KMS-11 (cell line): ENCODE data around the gene FRY.

ENCODE experiments used
- H2AFZ ChIP-seq: fragments of 200-600 bp; sonication (generic); 2 replicates; pipeline ENCODE4 v1.6.1; 2016; ENCODE audit warnings: antibody characterized with exemption, mixed run types, low read depth
- H3K27ac ChIP-seq: fragments of 200-600 bp; sonication (generic); 2 replicates; pipeline ENCODE4 v1.6.1; 2016; ENCODE audit warnings: mild to moderate bottlenecking, mixed run types
- H3K27me3 ChIP-seq: fragments of 200-600 bp; sonication (generic); 2 replicates; pipeline ENCODE4 v1.6.1; 2017; ENCODE audit warnings: mild to moderate bottlenecking, low read depth, mixed run types, moderate library complexity; ENCODE audit not compliant: insufficient read depth
- H3K36me3 ChIP-seq: fragments of 200-600 bp; sonication (generic); 2 replicates; pipeline ENCODE4 v1.6.1; 2017; ENCODE audit warnings: mild to moderate bottlenecking, mixed run types; ENCODE audit not compliant: insufficient read depth
- H3K4me1 ChIP-seq: fragments of 200-600 bp; sonication (generic); 2 replicates; pipeline ENCODE4 v1.6.1; 2016; ENCODE audit warnings: mild to moderate bottlenecking, low read depth, mixed run types; ENCODE audit not compliant: poor library complexity, severe bottlenecking
- H3K4me2 ChIP-seq: fragments of 200-600 bp; sonication (generic); 2 replicates; pipeline ENCODE4 v1.7.0; 2016; ENCODE audit warnings: mild to moderate bottlenecking, mixed run types
- H3K4me3 ChIP-seq: fragments of 200-600 bp; sonication (generic); IDR thresholded peaks from 2 replicates; pipeline ENCODE4 v1.6.1; 2017; ENCODE audit warnings: low read depth, low read length, mixed read lengths; ENCODE audit not compliant: insufficient read depth
- H3K79me2 ChIP-seq: fragments of 200-600 bp; sonication (generic); 2 replicates; pipeline ENCODE4 v1.6.1; 2016; ENCODE audit warnings: low read depth, mixed run types; ENCODE audit not compliant: insufficient read depth
- H3K9ac ChIP-seq: fragments of 200-600 bp; sonication (generic); 2 replicates; pipeline ENCODE4 v1.6.1; 2016; ENCODE audit warnings: mild to moderate bottlenecking, mixed run types
- H4K20me1 ChIP-seq: fragments of 200-600 bp; sonication (generic); 2 replicates; pipeline ENCODE4 v1.6.1; 2016; ENCODE audit warnings: mild to moderate bottlenecking, mixed run types; ENCODE audit not compliant: insufficient read depth
- TF ChIP-seq, protein P1 (sequence below): fragments of 200-600 bp; sonication (generic); conservative IDR thresholded peaks from 2 replicates; pipeline ENCODE4 v1.6.1; 2017; ENCODE audit warnings: low read depth, mild to moderate bottlenecking, antibody characterized with exemption, low read length, moderate library complexity, mixed read lengths

Gene FRY

DNA sequence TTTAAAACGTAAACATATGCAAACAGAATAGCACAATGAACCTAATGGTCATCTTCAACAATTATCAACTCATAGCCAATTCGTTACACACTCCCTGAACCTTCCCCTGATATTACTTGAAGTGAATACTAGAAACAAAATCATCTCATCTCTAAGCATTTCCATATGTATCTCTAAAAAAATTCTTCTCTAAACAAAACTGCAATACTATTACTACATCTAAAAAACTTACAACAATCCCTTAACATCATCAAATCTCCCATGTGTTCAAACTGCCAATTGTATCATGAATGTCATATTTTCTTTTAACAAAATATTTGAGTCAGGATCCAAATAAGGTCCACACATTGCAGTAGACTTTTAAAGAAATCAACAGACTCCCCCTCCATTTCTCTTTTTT, 61.4 kb downstream of the FRY start:
- Histone ChIP-seq H3K4me1 (no peaks in the 10 kb centered on the region), H3K4me3 (no peak overlapping the region), H3K27me3 (no peaks in the 10 kb centered on the region), H3K4me2 (no peak overlapping the region), H3K9ac (no peak overlapping the region), H4K20me1 (no peaks in the 10 kb centered on the region), H3K36me3 (no peaks in the 10 kb centered on the region), H3K79me2 (no peaks in the 10 kb centered on the region), H2AFZ (no peak overlapping the region), H3K27ac (no peak overlapping the region)
- TF ChIP-seq, protein P1, sequence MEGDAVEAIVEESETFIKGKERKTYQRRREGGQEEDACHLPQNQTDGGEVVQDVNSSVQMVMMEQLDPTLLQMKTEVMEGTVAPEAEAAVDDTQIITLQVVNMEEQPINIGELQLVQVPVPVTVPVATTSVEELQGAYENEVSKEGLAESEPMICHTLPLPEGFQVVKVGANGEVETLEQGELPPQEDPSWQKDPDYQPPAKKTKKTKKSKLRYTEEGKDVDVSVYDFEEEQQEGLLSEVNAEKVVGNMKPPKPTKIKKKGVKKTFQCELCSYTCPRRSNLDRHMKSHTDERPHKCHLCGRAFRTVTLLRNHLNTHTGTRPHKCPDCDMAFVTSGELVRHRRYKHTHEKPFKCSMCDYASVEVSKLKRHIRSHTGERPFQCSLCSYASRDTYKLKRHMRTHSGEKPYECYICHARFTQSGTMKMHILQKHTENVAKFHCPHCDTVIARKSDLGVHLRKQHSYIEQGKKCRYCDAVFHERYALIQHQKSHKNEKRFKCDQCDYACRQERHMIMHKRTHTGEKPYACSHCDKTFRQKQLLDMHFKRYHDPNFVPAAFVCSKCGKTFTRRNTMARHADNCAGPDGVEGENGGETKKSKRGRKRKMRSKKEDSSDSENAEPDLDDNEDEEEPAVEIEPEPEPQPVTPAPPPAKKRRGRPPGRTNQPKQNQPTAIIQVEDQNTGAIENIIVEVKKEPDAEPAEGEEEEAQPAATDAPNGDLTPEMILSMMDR, result no peak

DNA sequence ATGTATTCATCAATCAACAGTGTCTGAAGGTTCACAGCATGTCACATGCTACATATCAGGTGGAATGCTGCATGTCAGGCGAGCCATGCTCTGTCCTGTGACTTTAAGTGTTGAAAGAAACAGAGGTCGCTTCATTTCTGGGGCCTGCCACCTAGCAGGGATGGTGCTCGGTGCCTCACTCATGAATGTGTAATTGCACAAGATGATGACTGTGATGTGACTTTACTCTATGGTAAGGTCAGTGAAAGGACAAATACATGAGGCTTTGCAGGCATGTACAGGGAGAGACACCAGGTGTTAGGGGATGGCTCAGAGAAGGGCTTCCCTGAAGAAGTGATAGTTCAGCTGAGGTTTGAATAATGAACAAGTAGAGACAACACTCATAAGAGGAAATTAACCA, 66.7 kb downstream of the FRY start:
- Histone ChIP-seq H3K27ac (no peak overlapping the region), H3K9ac (no peak overlapping the region), H3K79me2 (no peaks in the 10 kb centered on the region), H3K4me2 (no peak overlapping the region), H2AFZ (no peak overlapping the region), H3K4me1 (no peaks in the 10 kb centered on the region), H4K20me1 (no peaks in the 10 kb centered on the region), H3K4me3 (no peak overlapping the region), H3K27me3 (no peaks in the 10 kb centered on the region), H3K36me3 (no peaks in the 10 kb centered on the region)
- TF ChIP-seq, protein P1, result no peak

DNA sequence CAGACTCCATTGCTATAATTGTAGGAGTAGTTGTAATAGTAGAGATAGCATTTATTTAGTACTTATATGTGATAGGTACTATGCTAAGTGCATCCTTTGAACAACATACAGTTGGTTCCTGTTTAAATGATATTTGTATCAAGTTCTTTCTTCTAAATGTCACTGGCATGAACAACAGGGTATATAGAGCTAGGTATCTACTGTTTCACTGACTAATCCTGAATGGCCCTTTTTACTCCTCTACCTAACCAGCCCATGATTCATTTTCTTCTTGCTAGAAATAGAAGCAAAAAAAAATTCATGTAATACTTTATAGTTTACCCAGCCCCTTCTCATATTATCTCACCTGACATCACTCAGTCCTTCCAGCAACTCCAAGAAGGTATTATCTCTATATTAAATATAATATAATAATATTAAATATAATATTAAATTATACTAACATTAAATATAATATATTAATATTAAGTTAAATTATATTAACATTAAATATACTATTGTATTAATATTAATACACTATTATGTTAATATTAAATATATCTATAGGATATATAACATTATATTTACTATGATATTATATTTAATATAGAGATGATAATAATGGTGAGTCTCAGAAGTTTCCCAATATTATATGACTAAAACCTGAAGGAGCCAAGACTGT, 74.2 kb downstream of the FRY start:
- Histone ChIP-seq H3K79me2 (no peaks in the 10 kb centered on the region), H3K4me3 (no peak overlapping the region), H3K4me2 (no peak overlapping the region), H2AFZ (no peak overlapping the region), H3K36me3 (no peaks in the 10 kb centered on the region), H3K9ac (no peak overlapping the region), H3K27me3 (no peaks in the 10 kb centered on the region), H4K20me1 (no peaks in the 10 kb centered on the region), H3K27ac (no peak overlapping the region), H3K4me1 (no peaks in the 10 kb centered on the region)
- TF ChIP-seq, protein P1, result no peak

DNA sequence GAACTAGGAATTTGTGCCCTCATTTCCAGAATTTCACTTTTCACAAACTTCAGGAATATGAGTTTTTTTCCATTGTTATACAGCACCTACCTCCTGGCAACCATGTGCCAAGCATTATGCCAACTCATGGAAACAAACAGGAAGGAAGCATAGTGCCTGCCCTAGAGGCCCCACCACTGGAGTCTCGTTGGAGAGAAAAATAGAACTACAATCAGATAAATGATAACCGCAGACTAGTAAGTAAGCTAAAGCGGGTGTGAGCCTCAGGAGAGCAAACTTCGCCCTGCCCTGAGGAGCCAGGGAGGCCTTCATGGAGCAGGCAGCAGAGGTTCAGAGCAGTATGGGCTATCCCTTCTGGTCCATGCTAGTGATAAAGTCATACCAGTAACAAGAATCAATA, 75.9 kb downstream of the FRY start:
- H3K79me2 ChIP-seq, result no peaks in the 10 kb centered on the region
- H3K4me1 ChIP-seq, result no peaks in the 10 kb centered on the region
- H3K4me2 ChIP-seq, result no peak overlapping the region
- no peaks in the 10 kb centered on the region for H3K36me3 ChIP-seq
- H3K4me3 ChIP-seq, result no peak overlapping the region
- TF ChIP-seq, protein P1, result no peak
- no peak overlapping the region for H3K9ac ChIP-seq
- H3K27ac ChIP-seq, result no peak overlapping the region
- no peaks in the 10 kb centered on the region for H4K20me1 ChIP-seq
- H3K27me3 ChIP-seq, result no peaks in the 10 kb centered on the region
- no peak overlapping the region for H2AFZ ChIP-seq
